ENCODE results near the gene BAG3.
"Not testable (repeated sequence)": the region's sequence is repeated elsewhere in the genome, so short reads cannot be mapped to it uniquely, and the experiment has no call there.

The BAG3 gene

GRCh38 chr10:119640875-119641526 lies 10.2 kb upstream of the BAG3 start:
- no peak for DNase-seq (ENCODE audit: low read depth in 2 of 2)

- no peak for DNase-seq (ENCODE audit: low read depth in 2 of 2)
Measured at GRCh38 chr10:119642556-119643111, 8.5 kb upstream of the BAG3 start.

GRCh38 chr10:119643306-119644204 lies 7.6 kb upstream of the BAG3 start:
- DNase-seq (ENCODE audit: low read depth in 2 of 2): no peak

GRCh38 chr10:119644205-119644814 lies 6.9 kb upstream of the BAG3 start:
- DNase-seq (ENCODE audit: low read depth in 2 of 2): no peak

GRCh38 chr10:119644994-119645393 lies 6.2 kb upstream of the BAG3 start:
- DNase-seq (ENCODE audit: low read depth in 2 of 2): no peak

- DNase-seq (ENCODE audit: low read depth in 2 of 2): no peak
Measured at GRCh38 chr10:119650062-119650461, 1.1 kb upstream of the BAG3 start.

GRCh38 chr10:119651514-119652360 lies 557 bp downstream of the BAG3 start:
- DNase-seq (ENCODE audit: low read depth in 2 of 2): no peak

- DNase-seq (ENCODE audit: low read depth in 2 of 2): no peak
Measured at GRCh38 chr10:119652361-119652730, 1.2 kb downstream of the BAG3 start.

- DNase-seq (ENCODE audit: low read depth in 2 of 2): no peak
Measured at GRCh38 chr10:119653209-119653608, 2.0 kb downstream of the BAG3 start.

- DNase-seq (ENCODE audit: low read depth in 2 of 2): no peak
Measured at GRCh38 chr10:119653916-119654315, 2.7 kb downstream of the BAG3 start.

- no peak for DNase-seq (ENCODE audit: low read depth in 2 of 2)
Measured at GRCh38 chr10:119654540-119654939, 3.4 kb downstream of the BAG3 start.

- DNase-seq (ENCODE audit: low read depth in 2 of 2): no peak
Measured at GRCh38 chr10:119655566-119656001, 4.4 kb downstream of the BAG3 start.

- no peak for DNase-seq (ENCODE audit: low read depth in 2 of 2)
Measured at GRCh38 chr10:119656760-119657159, 5.6 kb downstream of the BAG3 start.

- DNase-seq (ENCODE audit: low read depth in 2 of 2): no peak
Measured at GRCh38 chr10:119657725-119658124, 6.5 kb downstream of the BAG3 start.

- no peak for DNase-seq (ENCODE audit: low read depth in 2 of 2)
Measured at GRCh38 chr10:119658274-119658673, 7.1 kb downstream of the BAG3 start.

- DNase-seq (ENCODE audit: low read depth in 2 of 2): no peak
Measured at GRCh38 chr10:119659951-119660350, 8.8 kb downstream of the BAG3 start.

- DNase-seq (ENCODE audit: low read depth in 2 of 2): not testable (repeated sequence)
Measured at GRCh38 chr10:119662076-119662605, 11.0 kb downstream of the BAG3 start.

GRCh38 chr10:119663866-119664698 lies 12.9 kb downstream of the BAG3 start:
- DNase-seq (ENCODE audit: low read depth in 2 of 2): no peak

- DNase-seq (ENCODE audit: low read depth in 2 of 2): no peak
Measured at GRCh38 chr10:119665901-119666708, 14.9 kb downstream of the BAG3 start.

GRCh38 chr10:119666709-119667004 lies 15.5 kb downstream of the BAG3 start:
- DNase-seq (ENCODE audit: low read depth in 2 of 2): no peak

Measured in stimulated activated CD8-positive, alpha-beta memory T cell treated with anti-CD3 and anti-CD28 coated beads, Interleukin-7, amount 100 ng/mL, for 1 hour (primary cell).